Small intestine (tissue), 7 donors: ENCODE results near the gene RNF186. TPM values are rescaled to one million over a fixed set of nuclear protein-coding genes. Genes with fewer than 3 reads are reported as not detected.

Experiments used
- DNase-seq, 2 donors: peaks; one replicate each; pipeline versions ENCODE4 v3.0.0 to v3.0.0-alpha.2; 2013
- FAIRE-seq: peaks from 2 replicates; lab custom pipeline; 2012; peaks lifted over from hg19 to GRCh38; lab: Jason Lieb, UNC
- H3K27ac ChIP-seq, 3 donors: one replicate each; pipeline ENCODE4 v1.5.1; 2013; ENCODE audit warnings: low read length in 2 of 3, mild to moderate bottlenecking in 2 of 3, control low read depth in 1 of 3, inconsistent platforms in 1 of 3, low read depth in 1 of 3, moderate library complexity in 1 of 3
- H3K27me3 ChIP-seq, 3 donors: one replicate each; pipeline ENCODE4 v1.6.1; 2013; ENCODE audit warnings: low read length in 3 of 3, inconsistent platforms in 1 of 3; ENCODE audit not compliant: control insufficient read depth in 3 of 3, insufficient read depth in 3 of 3
- H3K36me3 ChIP-seq, 3 donors: one replicate each; pipeline ENCODE4 v1.6.1; 2013; ENCODE audit warnings: low read length in 3 of 3, inconsistent platforms in 1 of 3, low read depth in 1 of 3, mild to moderate bottlenecking in 1 of 3, moderate library complexity in 1 of 3; ENCODE audit not compliant: control insufficient read depth in 3 of 3, insufficient read depth in 2 of 3
- H3K4me1 ChIP-seq, 3 donors: one replicate each; pipeline ENCODE4 v1.6.1; 2013; ENCODE audit warnings: low read length in 2 of 3, inconsistent platforms in 1 of 3, low read depth in 1 of 3, mild to moderate bottlenecking in 1 of 3, moderate library complexity in 1 of 3; ENCODE audit not compliant: control insufficient read depth in 3 of 3, insufficient read depth in 2 of 3
- H3K4me3 ChIP-seq, 3 donors: one replicate each; pipeline ENCODE4 v1.5.1; 2013; ENCODE audit warnings: low read length in 3 of 3, control low read depth in 1 of 3, inconsistent platforms in 1 of 3, low read depth in 1 of 3, mild to moderate bottlenecking in 1 of 3, moderate library complexity in 1 of 3
- H3K9me3 ChIP-seq, 2 donors: one replicate each; pipeline ENCODE4 v1.6.1; 2013; ENCODE audit warnings: low read depth in 1 of 2, low read length in 1 of 2; ENCODE audit not compliant: control insufficient read depth in 2 of 2, insufficient read depth in 1 of 2
- WGBS, 3 donors: extraction: QIAGEN DNeasy Blood & Tissue Kit; methylation state at CpG; one replicate each; pipeline ENCODE4 v1.1.7; 2013; 5-methylcytosine and 5-hydroxymethylcytosine counted together
- polyA plus RNA-seq, 4 donors: library from polyadenylated mRNA; stranded (reverse) in 3 of 4; unstranded in 1 of 4; fragments of 200-250 nt in 3 of 4; fragments of 120-200 nt in 1 of 4; gene quantifications; one replicate each; pipeline versions ENCODE4 v1.2.1 to v1.2.3, GENCODE V29; 2013
- donor health status: healthy with polysubstance abuse.
- donor health status: control.
- donor health status: control.
- donor health status: Bipolar disorder and iron deficiency.
- donor health status: healthy.

The RNF186 gene
- polyA plus RNA-seq, 4 donors: 41.8 to 257 (median 104) TPM

GRCh38 chr1:19812875-19813642 is 2.0 kb downstream of the RNF186 start:
- Histone ChIP-seq H3K9me3 (peaks cover 0 to 11% of the 10 kb centered on the region in 2 donors), H3K4me3 (peak overlapping the region in 2 of 3 donors; percentile 54 to 82), H3K4me1 (peaks cover 0 to 74% (median 2%) of the 10 kb centered on the region in 3 donors), H3K27ac (peak overlapping the region; percentile 61 to 100 (median 93)), H3K27me3 (no peaks in the 10 kb centered on the region), H3K36me3 (peaks cover 0 to 14% (median 0%) of the 10 kb centered on the region in 3 donors)
- WGBS, 3 donors: 12 to 48% (median 26%) methylated on average over 15 of the region's 15 CpGs
- peak; percentile 64 to 84 for DNase-seq
- no peak for FAIRE-seq

DNA sequence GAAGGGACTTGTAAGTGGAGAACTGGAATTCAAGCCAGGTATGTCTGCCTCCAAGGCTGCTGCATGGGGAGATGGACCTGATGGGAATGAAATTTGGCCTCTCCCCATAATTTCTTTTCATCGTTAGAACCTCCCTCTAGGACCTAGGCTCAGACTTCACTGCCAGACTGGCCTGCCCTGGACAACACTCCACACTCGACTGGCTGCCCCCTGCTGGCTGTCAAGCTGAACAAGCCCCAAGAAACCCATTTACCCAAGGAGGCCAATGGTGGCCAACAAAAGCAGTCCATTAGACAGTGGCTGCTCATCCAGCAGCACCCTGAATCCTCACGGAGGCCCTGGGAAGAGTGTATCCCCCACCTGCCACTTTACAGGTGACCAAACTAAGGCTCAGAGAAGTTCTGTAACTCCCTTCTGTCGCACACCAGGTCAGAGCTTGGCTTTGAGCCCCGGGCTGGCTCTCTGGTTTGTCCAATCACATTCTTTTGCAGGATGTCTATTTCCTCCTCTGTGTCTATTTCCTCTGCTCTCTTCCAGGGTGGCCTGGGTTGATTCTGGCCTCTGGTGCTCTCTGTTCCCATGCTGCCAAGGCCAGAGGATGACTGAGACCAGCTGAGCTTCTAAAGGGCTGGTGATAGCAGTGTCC is 3.8 kb downstream of the RNF186 start:
- WGBS, 3 donors: 61 to 66% (median 62%) methylated on average over 5 of the region's 5 CpGs
- Histone ChIP-seq H3K27me3 (no peaks in the 10 kb centered on the region), H3K4me3 (peak overlapping the region in 1 of 3 donors; percentile 42), H3K9me3 (peaks cover 0 to 11% of the 10 kb centered on the region in 2 donors), H3K4me1 (peaks cover 0 to 58% (median 2%) of the 10 kb centered on the region in 3 donors), H3K36me3 (peaks cover 0 to 14% (median 0%) of the 10 kb centered on the region in 3 donors), H3K27ac (peak overlapping the region; percentile 18 to 79 (median 26))
- no peak for FAIRE-seq
- peak in 1 of 2 donors; percentile 75 for DNase-seq

GRCh38 chr1:19809044-19809750 is 5.9 kb downstream of the RNF186 start:
- FAIRE-seq (no peak), DNase-seq (peak in 1 of 2 donors; percentile 45)
- peaks cover 0 to 14% (median 0%) of the 10 kb centered on the region in 3 donors for H3K36me3 ChIP-seq
- peak overlapping the region in 1 of 3 donors; percentile 26 for H3K27ac ChIP-seq
- peaks cover 0 to 11% of the 10 kb centered on the region in 2 donors for H3K9me3 ChIP-seq
- no peaks in the 10 kb centered on the region for H3K27me3 ChIP-seq
- H3K4me3 ChIP-seq: no peak overlapping the region
- H3K4me1 ChIP-seq: peaks cover 0 to 54% (median 2%) of the 10 kb centered on the region in 3 donors
- WGBS, 3 donors: 66 to 79% (median 70%) methylated on average over 13 of the region's 13 CpGs

DNA sequence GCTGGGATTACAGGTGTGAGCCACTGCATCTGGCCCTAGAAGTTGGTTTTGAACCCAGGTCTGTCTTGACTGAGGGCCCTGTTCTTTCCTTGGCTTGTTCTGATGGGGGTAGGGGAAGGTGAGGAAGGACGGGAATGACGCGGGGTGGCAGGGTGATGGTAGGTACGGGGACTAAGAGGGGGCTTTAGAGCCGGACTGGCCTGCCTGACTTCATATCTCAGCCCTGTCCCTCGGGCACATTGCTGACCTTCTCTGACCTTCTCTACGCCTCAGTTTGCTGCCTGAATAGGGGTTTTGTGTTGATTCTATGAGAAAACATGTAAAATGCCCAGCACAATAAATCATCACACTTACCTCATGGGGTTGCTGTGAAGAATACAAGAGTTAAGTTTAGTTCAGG is 6.7 kb downstream of the RNF186 start:
- WGBS, 3 donors: 90 to 97% (median 91%) methylated on average over 7 of the region's 7 CpGs
- DNase-seq (no peak), FAIRE-seq (no peak)
- Histone ChIP-seq H3K27me3 (no peaks in the 10 kb centered on the region), H3K9me3 (peaks cover 0 to 11% of the 10 kb centered on the region in 2 donors), H3K4me1 (peaks cover 0 to 46% (median 2%) of the 10 kb centered on the region in 3 donors), H3K4me3 (no peak overlapping the region), H3K36me3 (peaks cover 0 to 14% (median 0%) of the 10 kb centered on the region in 3 donors), H3K27ac (no peak overlapping the region)

- Histone ChIP-seq H3K4me3 (no peak overlapping the region), H3K4me1 (peaks cover 0 to 16% (median 3%) of the 10 kb centered on the region in 3 donors), H3K27me3 (no peaks in the 10 kb centered on the region), H3K36me3 (peaks cover 0 to 8% (median 0%) of the 10 kb centered on the region in 3 donors), H3K27ac (peak overlapping the region in 1 of 3 donors; percentile 13), H3K9me3 (peaks cover 0 to 11% of the 10 kb centered on the region in 2 donors)
- 69 to 81% (median 74%) methylated on average over 6 of the region's 6 CpGs for WGBS, 3 donors
- DNase-seq (peak in 1 of 2 donors; percentile 63), FAIRE-seq (no peak)
These were observed 10.2 kb downstream of the RNF186 start for GRCh38 chr1:19804831-19805251.

GRCh38 chr1:19802269-19802668 is 12.8 kb downstream of the RNF186 start:
- Histone ChIP-seq H3K9me3 (no peaks in the 10 kb centered on the region), H3K27ac (no peak overlapping the region), H3K4me1 (peaks cover 3 to 24% (median 8%) of the 10 kb centered on the region in 3 donors), H3K36me3 (no peaks in the 10 kb centered on the region), H3K27me3 (no peaks in the 10 kb centered on the region), H3K4me3 (no peak overlapping the region)
- WGBS, 3 donors: 72 to 84% (median 83%) methylated on average over 7 of the region's 7 CpGs
- DNase-seq (no peak), FAIRE-seq (no peak)

DNA sequence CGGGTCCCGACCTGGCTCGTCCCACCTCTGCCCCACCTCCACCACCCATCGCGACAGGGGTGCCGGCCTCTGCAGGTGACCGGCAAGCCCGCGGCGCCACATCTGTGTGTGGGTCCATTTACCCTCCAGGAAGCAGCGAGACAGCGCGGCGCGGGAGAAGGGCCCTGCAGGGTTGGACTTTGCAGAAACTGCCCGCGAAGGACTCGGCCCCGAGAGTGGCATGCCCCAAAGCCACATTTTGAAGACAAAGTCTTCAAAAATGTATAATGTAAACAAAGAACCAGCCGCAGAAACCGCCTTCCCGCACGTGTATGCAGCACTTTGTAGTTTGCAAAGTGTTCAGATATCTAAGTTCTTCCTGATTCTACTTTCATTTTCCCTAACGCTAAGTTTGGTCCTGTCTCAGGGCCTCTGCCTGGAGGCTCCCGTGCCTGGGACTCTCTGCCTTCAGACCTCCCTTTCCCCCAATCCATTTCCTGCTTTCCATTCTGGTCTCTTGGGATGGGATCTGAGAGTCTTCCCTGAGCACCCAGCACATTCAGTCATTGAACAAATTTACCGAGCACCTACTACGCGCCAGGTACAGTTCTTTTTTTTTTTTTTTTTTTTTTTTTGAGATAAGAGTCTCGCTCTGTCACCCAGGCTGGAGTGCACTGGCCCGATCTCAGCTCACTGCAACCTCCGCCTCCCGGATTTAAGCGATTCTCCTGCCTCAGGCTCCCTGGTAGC is 14.8 kb downstream of the RNF186 start:
- 8 to 16% (median 13%) methylated on average over 26 to 33 of the region's 33 CpGs for WGBS, 3 donors
- Histone ChIP-seq H3K9me3 (no peaks in the 10 kb centered on the region), H3K4me3 (peak overlapping the region; percentile 57 to 85 (median 77)), H3K4me1 (peaks cover 3 to 20% (median 8%) of the 10 kb centered on the region in 3 donors), H3K27me3 (no peaks in the 10 kb centered on the region), H3K36me3 (peaks cover 0 to 3% (median 0%) of the 10 kb centered on the region in 3 donors), H3K27ac (peak overlapping the region; percentile 96 to 99 (median 98))
- peak; percentile 78 to 85 for DNase-seq
- FAIRE-seq: no peak
